Pulmonary artery endothelial cell (primary cell): ENCODE data around the gene PDE4D. TPM values are rescaled to one million over a fixed set of nuclear protein-coding genes. Genes with fewer than 3 reads are reported as not detected.
A peak's percentile ranks its signal among the peaks of the same experiment; 100 is the strongest.

Experiments
- DNase-seq: peaks from one replicate; pipeline ENCODE4 v3.0.0-alpha.2; 2011; ENCODE audit warnings: low read depth, low spot score
- total RNA-seq: library from RNA; depleted of rRNA; stranded (reverse); fragments of >200 nt; gene quantifications from 2 replicates; pipeline ENCODE4 v1.2.3, GENCODE V29; 2014

Gene PDE4D
- total RNA-seq, 1 donor from 2014 or later = 22.4 TPM

- no peak for DNase-seq
These were observed 837.6 kb downstream of the PDE4D start for GRCh38 chr5:59055745-59056448.

DNA sequence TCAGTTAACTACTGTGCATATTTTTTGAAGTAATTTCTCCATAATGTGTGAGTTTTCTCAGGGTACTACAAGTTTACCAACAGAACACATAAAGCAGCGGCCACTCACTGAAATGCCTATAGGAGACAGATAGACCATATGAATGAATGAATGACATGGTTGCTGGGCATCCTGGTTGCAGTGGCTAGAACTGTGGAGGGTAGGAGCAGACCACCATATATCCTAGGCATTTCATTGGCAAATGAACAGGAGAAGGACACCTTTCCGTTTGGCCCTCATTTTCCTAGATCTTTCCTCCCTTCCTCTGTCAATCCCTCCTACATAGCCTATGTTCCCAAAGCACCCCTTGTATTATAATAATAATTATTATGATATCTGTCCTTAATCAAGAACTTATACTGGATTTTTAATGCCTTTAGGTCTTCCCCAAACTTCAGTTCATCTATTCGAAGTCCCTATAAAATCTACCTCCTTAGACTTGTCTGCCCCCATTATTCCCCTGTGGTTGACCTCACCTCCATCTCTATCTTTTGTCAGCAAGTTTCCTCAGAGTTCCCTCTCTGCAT lies 838.5 kb downstream of the PDE4D start:
- no peak for DNase-seq

DNA sequence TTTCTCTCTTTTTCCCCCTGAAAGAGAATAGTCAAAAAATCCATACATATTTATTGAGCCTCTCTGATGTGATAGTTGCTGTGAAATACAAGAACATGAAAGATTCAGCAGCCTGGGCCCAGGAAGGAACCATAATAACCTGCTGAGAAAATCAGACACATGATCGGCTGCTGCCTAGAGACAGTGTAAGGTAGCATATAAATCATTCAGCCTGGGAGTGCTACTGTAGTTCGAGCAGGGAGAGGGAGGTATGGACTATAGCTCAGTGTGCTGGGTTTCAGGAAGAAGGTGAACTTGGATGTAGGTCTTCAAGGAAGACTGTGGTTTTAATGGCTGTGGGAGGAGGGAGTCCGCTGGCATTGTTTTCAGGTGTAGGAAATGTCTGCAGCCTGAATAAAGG lies 841.6 kb downstream of the PDE4D start:
- DNase-seq = no peak

DNA sequence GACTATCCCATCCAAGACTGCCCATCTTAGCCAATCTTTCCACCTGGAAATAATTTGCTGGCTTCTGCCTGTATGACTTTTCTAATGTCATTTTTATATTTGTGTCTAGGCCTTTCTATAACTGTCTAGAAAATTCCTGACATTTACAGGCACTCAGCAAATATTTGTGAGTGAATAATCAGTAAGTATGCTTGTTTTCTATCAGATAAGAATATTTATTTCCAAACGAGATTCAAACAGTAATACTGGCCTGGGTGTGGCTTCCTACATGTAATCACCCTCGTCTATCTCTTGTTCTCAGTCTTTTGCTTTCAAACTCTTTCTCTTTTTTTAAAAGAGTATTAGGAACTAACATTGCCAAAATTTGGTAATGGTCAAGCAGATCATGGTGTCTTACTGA lies 844.4 kb downstream of the PDE4D start:
- no peak for DNase-seq

- no peak for DNase-seq
These were observed 851.1 kb downstream of the PDE4D start for GRCh38 chr5:59042201-59043055.

DNA sequence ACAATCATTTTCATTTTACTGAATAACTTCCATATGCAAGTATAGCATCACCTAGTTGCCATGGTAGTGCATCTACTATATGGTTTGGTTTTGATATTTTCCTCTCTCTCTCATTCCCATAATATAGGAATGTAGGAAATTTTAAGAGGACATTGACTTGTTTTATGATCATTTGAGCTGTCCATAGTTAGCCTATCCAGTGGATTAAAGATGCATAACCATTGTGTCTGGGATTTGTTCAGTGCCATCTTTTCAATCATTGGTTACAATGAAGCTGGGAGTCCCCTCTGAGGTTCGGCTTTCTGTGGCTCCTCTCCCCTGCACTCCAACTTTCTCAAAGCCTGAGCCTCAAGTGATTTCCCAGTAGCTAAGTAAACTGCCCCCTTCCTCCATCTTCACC lies 852.2 kb downstream of the PDE4D start:
- no peak for DNase-seq

DNA sequence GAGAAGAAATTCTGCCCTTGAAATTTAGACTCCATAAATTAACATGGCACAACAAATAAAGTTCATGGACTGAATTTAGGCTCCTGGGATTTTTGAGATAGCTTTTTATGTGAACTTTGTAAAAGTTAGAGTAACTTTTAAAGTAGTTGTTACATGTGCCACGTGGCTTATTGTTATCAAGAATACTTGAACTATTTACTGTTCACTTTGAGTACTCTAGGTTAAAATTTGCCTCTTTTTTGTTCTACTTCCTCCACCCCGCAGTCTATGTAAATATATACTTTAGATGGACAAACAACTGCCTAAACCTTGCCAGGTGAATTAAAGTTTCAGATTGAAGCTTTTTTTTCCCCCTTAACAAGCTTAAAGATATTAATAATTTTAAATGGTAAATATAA lies 852.7 kb downstream of the PDE4D start:
- DNase-seq = no peak

GRCh38 chr5:59040024-59040803 lies 853.3 kb downstream of the PDE4D start:
- no peak for DNase-seq

DNA sequence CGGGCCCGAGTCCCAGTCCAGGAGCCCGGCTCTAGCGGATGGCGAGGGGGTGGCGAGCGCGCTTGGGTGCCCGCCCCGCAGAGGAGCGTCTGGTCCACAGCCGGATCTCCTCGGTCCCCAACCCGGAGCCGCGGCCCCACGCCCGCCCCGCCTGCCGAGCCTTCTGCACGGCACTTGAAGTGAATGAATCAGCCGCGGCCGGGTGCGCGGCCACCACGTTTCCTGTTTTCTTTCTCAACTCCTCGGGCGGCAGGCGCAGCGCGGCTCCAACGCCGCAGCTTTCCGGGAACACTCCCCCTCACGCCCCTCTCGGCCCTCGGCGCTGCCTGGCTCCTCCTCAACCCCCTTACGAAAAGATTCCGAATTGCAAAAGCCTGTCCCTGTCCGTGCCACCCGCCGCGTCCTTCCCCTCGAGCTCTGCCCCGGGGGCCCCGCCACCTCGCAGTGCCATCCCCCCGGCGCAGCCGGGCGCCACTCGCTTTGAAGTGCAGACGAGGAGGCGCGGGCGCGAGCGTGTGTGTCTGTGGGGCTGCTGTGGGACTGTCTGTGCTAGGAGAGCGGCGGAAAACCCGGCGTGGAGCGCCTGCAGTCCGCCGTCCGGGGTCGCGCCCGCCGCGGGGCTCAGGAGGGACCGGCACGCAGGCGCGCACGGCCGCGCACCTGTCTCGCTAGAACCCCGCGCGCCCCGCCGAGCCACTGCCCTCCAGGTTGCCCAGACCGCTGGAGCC lies 854.1 kb downstream of the PDE4D start:
- peak; percentile 13 for DNase-seq

DNA sequence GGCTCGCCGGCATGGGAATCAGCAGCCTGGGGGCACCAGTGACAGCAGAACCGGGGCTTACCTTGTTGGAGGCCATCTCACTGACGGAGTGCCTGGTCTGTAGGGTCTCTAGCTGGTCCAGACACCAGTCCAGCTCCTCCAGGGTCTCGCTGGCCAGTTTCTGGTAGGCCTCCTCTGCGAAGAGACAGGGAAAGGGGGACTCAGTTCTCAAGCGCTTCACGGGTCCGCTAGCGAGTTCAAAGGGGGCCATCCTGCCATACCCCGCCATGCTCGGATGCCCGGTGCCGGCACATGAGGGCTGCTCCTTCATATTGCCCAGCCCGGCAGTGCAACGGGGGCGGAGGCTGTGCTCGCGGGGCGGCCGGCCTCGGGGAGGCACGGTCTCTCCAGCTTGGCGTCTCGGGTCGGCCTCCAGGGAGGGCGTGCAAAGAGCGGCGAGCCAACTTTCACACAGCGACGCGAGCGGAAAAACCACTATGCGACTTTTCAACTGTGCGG lies 854.7 kb downstream of the PDE4D start:
- no peak for DNase-seq

DNA sequence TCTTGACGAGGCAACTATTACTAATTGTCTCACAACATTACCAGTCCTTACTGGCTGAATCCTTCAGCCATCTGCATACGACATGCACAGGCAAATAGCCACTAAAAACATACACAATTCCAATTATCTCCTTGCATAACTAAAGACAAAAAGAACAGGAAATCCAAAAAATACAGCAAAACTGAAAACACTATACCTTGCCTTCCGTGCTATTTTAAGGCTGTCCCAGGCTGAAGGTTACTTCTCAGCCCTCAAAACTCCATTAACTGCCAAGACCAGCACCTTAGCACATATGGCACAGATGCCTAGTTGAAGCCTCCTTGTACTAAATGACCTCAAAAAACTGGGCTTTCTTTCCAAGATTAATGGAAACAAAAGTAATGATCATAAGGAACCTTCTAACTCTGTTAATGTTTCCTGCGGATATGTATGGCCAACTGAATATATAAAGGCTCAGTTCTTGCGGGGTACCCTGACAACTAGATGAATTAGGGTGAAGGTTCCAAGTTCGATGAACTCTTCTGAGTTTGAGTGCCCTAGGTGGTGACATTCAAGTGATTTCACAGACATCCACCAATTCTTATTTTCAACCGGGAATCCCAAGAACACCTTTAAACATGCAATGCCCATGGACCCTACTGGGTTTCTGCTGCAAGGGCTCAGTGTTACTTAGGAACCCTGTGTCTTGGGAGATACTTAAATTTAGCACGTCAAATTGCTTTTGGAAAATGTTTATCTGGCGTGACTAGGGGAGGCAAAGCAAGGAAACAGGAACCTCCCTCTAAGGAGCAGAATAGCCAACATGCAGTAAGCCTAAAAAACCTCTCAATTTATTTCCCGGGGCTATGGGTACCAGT lies 855.4 kb downstream of the PDE4D start:
- no peak for DNase-seq

- no peak for DNase-seq
These were observed 856.1 kb downstream of the PDE4D start for GRCh38 chr5:59037453-59037852.

DNA sequence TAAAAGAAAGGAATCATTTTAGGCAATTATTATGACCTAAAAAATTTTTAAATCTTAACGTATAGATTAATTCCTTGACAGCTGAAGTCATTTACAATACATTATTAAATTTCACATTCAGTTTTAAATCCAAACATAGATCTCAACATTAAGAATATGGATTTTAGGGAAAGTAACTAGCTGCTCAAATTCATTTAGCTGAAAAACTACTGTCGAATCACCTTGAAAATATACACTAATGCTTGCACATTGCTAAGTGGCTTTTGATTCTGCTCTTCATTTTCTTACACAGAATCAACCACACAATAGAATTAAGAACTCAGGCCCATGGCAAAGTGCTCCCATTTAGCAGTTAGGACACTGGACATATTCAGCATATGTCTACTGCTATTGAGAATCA lies 856.5 kb downstream of the PDE4D start:
- DNase-seq = no peak

- no peak for DNase-seq
These were observed 857.1 kb downstream of the PDE4D start for GRCh38 chr5:59036274-59036961.

DNA sequence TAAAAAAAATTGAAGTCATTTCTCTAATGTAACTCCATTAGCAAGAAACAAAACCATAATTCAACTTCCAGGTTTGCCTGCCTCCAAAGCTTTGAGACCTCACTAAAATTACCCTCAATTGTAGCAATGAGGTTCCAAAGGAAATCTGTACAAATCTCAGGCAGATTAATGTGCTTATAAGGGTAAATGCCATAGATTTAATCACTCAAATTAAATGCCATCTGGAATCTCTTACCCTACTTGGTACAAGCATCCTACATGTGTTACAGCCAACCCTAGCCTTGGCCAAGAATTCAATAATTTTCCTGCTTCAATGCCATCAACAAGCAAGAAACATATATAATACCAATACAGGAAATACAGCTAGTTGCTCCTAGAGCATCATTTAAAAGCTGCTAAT lies 857.8 kb downstream of the PDE4D start:
- no peak for DNase-seq

DNA sequence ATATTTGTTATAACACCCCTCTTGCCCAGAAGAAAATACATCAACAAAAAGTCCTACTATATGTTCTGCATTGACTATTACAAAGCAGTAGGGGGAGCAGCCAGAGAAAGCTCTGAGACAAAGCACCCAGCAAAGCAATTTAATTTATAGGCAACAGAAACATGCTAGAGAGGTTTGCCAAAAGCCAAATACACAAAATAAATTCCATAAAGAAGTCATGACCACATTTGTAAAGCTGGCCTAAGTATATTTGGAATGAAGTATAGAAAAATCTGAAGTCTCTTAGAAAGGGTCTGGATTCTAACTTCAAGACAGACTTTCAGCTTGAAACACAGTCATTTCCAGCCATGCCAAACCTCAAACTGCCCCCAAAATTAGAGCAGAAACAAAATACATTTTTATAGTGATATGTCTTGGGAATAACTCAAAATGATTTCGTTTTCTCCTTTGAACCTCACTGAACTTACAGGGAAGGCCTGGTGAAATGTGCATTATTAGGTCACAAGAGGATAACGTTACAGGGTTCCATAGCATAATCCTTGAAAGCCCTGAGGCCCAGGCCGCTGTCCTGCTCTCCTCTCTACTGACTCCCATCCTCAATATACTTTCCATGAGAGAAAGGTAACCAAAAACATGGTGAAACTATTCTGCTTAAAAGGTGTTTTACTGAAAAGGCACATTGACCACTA lies 858.9 kb downstream of the PDE4D start:
- no peak for DNase-seq

DNA sequence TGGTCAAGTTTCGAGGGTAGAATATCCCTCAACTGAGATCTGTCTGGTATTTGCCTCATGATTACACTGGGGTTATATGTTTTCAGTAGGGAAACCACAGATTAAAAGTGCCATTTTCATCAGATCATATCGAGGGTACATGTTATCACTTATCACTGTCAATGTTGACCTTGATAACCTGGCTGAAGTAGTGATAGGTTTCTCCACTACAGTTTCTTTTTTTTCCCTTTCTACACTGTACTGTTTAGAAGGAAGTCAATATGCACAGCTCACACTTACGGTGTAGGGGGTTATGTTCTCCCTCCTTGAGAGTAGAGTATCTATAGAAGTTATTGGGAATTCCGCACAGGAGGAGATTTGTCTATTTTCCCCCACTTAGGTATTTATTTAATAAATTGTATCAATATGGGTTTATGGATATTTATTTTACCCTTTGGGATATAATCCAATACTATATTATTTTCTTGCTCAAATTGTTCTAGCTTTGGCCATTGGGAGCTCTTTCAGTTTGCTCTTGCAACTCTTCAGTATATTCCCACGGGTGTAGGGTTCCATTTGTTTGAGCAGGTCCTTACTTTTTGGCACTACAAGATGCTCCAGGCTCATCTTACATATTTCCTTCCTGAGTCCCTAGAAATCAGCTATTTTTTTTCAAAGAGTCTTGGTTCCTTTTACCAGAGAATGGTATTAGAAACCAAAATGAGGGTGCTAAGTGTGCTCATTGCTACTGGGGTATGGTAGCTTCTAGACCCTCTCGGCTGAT lies 866.2 kb downstream of the PDE4D start:
- DNase-seq = no peak

- DNase-seq = no peak
These were observed 867.8 kb downstream of the PDE4D start for GRCh38 chr5:59025734-59026133.
